GM18868 (cell line): ENCODE results near the gene NFYA.
A peak's percentile ranks its signal among the peaks of the same experiment; 100 is the strongest.

ENCODE experiments used
- ATAC-seq: cut with Tn5 transposase; IDR thresholded peaks from one replicate; pipeline ENCODE4 v1.9.1; 2021; ENCODE audit warnings: mild to moderate bottlenecking, moderate library complexity; ENCODE audit not compliant: unreplicated experiment

Gene NFYA

DNA sequence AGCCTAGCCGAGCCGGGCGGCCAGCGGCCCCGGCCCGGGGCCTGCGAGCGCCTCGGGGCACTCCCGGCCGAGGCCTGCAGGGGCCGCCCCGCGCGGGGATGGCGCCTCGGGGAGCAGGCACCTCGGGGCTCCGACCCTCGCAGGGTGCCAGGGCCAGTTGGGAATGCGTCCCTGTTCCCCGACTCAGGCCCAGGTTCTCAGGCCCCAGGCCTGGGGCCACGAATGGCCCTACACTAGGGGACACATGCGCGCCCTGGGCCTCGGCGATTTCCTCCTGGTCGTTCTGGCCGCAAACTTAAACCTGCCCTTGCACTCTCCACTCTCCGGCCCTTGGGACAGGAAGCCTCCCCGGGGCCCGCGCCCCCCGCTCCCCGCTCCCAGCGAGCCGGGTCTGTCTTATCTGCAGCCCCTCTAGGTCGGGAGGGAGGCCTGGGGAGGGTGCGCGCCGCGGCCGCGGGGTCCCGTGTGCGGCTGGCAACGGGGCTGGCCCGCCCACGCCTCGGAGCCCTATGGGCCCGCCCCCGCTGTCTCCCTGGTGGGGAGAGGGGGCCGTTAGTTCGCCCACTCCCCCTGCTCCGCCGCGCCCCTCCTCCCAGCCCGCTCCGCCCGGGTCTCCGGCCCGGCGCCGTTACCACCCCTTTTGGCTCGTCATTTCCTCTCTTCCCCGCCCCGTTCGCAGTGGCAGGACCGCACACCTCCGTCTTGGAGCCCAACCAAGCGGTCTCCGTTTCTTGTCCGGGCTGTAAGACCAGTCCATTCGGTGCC is 611 bp downstream of the NFYA start:
- ATAC-seq: peak; percentile 33

DNA sequence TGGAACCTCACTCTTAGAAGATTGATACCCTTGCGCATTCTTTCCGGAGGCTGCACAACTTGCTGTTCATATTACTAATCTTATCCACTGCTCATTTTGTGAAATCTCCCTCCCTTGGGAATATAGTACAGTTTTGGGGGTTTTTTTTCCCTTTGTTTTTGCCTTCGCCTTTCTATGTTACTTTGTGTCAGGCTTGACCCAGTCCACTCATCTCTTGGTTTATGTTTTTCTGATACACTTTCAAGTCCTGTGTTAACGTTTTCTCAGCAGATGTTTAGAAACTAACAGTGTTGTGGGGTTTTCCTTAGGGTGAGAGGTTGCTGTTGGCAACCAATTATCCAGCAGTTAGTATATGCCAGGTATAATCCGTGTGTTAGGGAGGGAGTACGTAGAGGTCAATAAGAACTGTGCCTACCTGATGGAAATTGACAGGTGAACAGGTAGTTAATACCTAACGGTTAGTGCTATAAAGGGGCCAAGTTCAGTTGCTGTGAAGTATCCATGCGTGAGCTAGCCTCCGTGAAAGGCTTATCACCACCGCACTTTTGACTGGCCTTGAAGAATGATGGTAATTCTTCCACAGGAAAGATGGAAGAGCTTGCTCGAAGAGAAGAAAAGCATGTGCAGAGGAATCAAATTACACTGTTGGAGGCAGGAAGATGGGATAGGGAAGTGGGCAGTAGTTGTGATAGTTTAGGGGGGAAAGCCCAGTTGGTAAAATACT is 1.4 kb downstream of the NFYA start:
- ATAC-seq: no peak

DNA sequence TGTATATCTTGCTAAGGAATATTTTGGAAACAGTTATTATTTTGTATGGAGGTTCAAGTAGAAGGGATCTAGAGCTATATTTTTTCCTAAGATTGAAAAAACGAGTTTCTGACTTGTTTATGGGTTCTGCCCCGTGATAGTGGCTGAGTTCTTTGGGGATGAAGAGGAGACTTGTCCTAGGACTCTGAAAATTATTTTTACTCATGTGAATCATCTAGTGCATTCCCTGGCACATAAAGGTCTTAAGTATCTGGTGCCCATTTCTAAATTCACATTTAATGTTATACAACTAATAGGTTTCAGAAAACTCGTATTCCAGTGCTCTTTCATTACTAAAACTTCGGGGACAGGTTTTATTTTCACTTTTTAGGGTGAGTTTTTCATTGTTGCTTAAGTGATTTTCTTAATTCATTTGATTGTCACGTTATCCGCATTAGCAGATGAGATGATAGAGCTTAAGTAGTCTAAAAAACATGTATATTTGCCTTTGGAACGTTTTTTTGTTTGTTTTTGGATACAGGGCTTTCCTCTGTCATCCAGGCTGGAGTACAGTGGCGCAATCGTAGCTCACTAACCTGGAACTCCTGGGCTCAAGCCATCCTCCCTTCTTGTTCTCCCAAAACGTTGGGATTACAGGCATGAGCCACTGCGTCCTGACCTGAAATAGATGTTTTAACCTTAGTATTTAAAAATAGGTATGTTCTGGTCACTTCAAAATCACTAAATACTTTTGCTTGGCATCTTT is 2.1 kb downstream of the NFYA start:
- ATAC-seq: no peak

GRCh38 chr6:41075651-41076626 is 3.2 kb downstream of the NFYA start:
- ATAC-seq: no peak

- no peak for ATAC-seq
Measured at GRCh38 chr6:41077536-41077935, 4.8 kb downstream of the NFYA start.

GRCh38 chr6:41078101-41078500 is 5.3 kb downstream of the NFYA start:
- no peak for ATAC-seq

- ATAC-seq: no peak
Measured at GRCh38 chr6:41079080-41079479, 6.3 kb downstream of the NFYA start.

DNA sequence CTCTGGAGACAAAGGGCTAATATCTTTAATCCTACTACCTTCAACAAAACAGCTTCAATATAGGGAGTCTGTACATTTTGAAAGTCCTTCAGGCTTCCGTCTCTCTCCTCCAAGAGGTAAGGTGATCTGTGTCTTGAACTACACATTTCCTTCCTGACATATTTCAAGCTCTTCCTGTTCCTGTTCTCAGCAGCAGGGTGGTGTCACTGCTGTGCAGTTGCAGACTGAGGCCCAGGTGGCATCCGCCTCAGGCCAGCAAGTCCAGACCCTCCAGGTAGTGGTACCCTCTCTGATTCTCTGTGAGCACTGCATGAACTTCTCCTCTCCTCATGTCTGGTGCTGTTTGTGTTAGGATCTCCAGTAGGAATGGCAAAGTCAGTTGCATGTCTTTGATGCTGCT is 7.8 kb downstream of the NFYA start:
- ATAC-seq: no peak

DNA sequence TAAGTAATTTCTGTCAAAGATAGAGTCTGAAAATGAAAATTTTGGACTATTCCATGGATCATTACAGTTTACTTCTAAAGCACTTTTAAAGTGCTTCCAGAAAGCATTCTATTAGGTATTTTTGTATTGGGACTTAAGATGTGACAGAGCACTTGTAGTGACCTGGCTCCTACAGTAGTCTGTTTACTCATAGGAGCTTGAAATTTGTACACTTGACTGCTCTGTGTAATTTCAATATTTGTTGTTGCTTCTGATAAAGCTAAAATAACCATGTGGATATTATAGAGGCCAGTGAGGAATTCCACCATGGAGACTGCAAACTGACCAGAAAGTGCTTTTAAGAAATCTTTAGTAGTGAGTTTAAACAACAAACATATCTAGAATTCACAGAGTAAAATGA is 10.3 kb downstream of the NFYA start:
- no peak for ATAC-seq

- no peak for ATAC-seq
Measured at GRCh38 chr6:41085182-41085581, 12.4 kb downstream of the NFYA start.

GRCh38 chr6:41088451-41088850 is 15.7 kb downstream of the NFYA start:
- ATAC-seq: no peak

GRCh38 chr6:41090841-41091761 is 18.3 kb downstream of the NFYA start:
- ATAC-seq: no peak

- ATAC-seq: no peak
Measured at GRCh38 chr6:41092421-41093140, 19.8 kb downstream of the NFYA start.

GRCh38 chr6:41093729-41094128 is 21.0 kb downstream of the NFYA start:
- ATAC-seq: no peak

GRCh38 chr6:41097467-41098090 is 24.8 kb downstream of the NFYA start:
- ATAC-seq: no peak

DNA sequence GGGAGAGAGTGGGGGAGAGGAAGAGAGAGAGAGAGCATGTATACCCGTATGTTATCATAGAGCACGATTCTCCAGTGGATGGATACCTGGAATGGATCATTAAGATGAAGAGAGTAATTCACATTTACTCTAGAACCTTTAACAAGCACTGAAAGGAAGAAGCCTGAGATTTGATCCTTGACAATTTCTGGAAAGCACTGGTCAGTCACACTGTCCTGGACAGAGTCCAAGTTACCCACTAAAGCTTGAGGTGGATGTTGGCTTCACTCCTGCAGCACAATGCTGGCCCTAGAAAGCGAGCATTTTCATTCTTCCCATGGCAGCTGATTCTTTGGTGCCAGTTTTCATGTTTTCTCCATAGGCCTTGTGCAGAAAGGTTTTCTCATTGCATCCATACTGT is 25.6 kb downstream of the NFYA start:
- no peak for ATAC-seq

GRCh38 chr6:41100871-41101287 is 28.1 kb downstream of the NFYA start:
- ATAC-seq: no peak

DNA sequence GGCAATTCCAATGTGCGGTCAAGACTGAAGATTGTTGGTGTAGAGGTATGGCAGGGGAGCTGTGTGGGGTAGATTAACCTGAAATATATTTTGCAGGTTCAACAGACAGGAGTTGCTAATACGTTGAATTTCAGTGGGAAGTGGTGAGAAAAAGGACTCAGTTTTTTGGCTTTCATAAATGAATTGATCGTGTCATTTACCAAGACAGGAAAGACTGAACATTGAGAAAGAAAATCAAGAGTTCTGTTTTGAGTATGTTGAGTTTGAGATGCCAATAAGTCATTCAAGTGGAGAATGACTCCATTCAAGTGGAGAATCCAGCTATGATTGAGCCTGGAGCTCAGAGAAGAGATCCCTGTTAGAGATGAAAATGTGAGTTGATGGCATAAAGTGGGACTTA is 31.1 kb downstream of the NFYA start:
- ATAC-seq: no peak
